Activated CD4-positive, alpha-beta T cell treated with anti-CD3 and anti-CD28 coated beads for 36 hours (primary cell): ENCODE results near the gene USP53. TPM values are rescaled to one million over a fixed set of nuclear protein-coding genes. Genes with fewer than 3 reads are reported as not detected.

Experiments used
- total RNA-seq, 2 experiments: library from RNA; stranded (reverse); gene quantifications; one replicate each; pipeline ENCODE4 v1.2.3, GENCODE V29; 2021

USP53 gene
- total RNA-seq, 2 experiments from 2014 or later = 11.4 to 14.0 TPM

Other genes with a start within 250 kb of the USP53 start
- not detected for gene MYOZ2, start 76.9 kb upstream of the USP53 start, total RNA-seq
- not detected for gene FABP2, start 109.4 kb downstream of the USP53 start, total RNA-seq